Measurements from ENCODE around the gene ZNF740. TPM values are rescaled to one million over a fixed set of nuclear protein-coding genes. Genes with fewer than 3 reads are reported as not detected.
A peak's percentile ranks its signal among the peaks of the same experiment; 100 is the strongest.
"Not testable (repeated sequence)": the region's sequence is repeated elsewhere in the genome, so short reads cannot be mapped to it uniquely, and the experiment has no call there.

Gene ZNF740
- total RNA-seq, 1 donor from 2014 or later: 16.6 TPM

DNA sequence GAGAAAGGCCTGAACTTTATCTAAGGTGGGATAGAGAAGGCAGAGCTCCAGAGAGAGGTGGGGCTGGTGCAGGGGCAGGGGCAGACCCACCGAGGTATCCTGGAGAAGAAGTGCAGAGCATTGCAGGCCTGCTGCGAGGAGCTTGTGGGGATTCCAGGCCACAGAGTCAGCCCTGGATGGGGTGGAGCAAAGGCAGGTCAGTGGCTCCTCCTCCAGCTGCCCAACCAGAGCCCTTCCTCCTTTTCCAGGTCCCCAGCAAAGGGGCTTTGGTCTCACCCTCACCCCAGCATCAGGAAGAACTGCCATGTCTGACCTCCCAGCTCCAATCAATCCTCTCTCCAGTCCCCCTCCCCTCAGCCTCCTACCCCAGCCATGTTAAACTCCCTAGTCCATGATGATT lies 19.8 kb upstream of the ZNF740 start:
- FAIRE-seq (no peak), DNase-seq (ENCODE audit: low read depth) (no peak)
- Histone ChIP-seq H3K36me3 (ENCODE audit: control insufficient read depth, insufficient read depth, low read length) (peaks cover 5% of the 10 kb centered on the region), H3K27me3 (ENCODE audit: control insufficient read depth, insufficient read depth, low read length) (no peaks in the 10 kb centered on the region), H3K4me3 (ENCODE audit: low read depth, low read length) (no peak overlapping the region)
- no peak for TF ChIP-seq CTCF (IDR thresholded peaks at IDR 0.05; ENCODE audit: insufficient read depth, low read length, severe bottlenecking)

DNA sequence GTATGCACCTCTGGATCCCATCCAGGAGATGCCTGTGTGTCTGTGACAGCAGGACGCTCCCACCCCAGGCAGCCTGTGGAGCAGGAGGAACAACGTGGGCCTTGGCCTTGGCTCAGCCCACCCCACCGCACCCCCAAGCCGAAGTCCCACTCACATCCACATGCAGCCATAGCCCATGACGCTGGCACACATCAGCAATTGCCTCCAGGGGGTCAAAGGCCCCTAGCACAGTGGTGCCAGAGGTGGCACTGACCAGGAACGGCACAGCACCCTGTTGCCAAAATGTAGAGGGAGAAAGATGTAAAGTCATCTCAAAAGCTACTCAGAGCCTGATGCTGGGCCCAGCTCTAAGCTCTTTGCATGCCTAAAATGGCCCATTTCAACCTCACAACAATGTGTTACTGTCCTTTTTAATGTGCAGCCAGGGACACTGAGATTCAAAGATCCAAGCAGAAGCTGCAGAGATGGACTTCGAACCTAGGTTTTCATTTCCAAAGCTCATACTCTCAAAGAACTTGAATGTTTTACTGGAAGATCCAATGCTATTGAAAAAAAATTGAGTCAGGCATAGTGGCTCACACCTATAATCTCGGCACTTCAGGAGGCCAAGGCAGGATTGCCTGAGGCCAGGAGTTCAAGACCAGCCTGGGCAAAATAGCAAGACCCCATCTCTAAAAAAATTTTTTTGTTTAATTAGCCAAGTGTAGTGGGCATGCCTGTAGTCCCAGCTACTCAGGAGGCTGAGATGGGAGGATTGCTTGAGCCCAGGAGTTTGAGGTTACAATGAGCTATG lies 19.2 kb upstream of the ZNF740 start:
- H3K4me3 ChIP-seq (ENCODE audit: low read depth, low read length): no peak overlapping the region
- H3K27me3 ChIP-seq (ENCODE audit: control insufficient read depth, insufficient read depth, low read length): no peaks in the 10 kb centered on the region
- FAIRE-seq (no peak), DNase-seq (ENCODE audit: low read depth) (no peak)
- H3K36me3 ChIP-seq (ENCODE audit: control insufficient read depth, insufficient read depth, low read length): peaks cover 5% of the 10 kb centered on the region
- no peak for TF ChIP-seq CTCF (IDR thresholded peaks at IDR 0.05; ENCODE audit: insufficient read depth, low read length, severe bottlenecking)

DNA sequence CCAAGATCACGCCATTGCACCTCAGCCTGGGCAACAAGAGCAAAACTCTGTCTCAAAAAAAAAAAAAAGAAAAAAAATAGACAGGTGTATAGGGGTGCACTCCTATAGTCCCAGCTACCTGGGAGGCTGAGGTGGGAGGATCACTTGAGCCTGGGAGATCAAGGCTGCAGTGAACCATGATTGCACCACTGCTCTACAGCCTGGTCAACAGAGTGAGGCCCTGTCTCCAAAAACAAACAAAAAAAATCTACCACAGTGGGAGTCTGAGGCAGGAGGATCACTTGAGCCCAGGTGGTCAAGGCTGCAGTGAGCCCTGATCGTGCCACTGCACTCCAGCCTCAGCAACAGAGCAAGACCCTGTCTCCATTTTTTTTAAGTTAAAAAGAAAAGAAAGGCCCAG lies 17.5 kb upstream of the ZNF740 start:
- DNase-seq (ENCODE audit: low read depth); H3K27me3 ChIP-seq (ENCODE audit: control insufficient read depth, insufficient read depth, low read length); H3K4me3 ChIP-seq (ENCODE audit: low read depth, low read length); FAIRE-seq; H3K36me3 ChIP-seq (ENCODE audit: control insufficient read depth, insufficient read depth, low read length): not testable (repeated sequence)

- Histone ChIP-seq H3K36me3 (ENCODE audit: control insufficient read depth, insufficient read depth, low read length) (peaks cover 11% of the 10 kb centered on the region), H3K4me3 (ENCODE audit: low read depth, low read length) (no peak overlapping the region), H3K27me3 (ENCODE audit: control insufficient read depth, insufficient read depth, low read length) (no peaks in the 10 kb centered on the region)
- FAIRE-seq (peak; percentile 86), DNase-seq (ENCODE audit: low read depth) (peak; percentile 32)
- TF ChIP-seq CTCF (IDR thresholded peaks at IDR 0.05; ENCODE audit: insufficient read depth, low read length, severe bottlenecking): no peak
These were observed 13.7 kb upstream of the ZNF740 start for GRCh38 chr12:53166837-53167236.

- TF ChIP-seq CTCF (IDR thresholded peaks at IDR 0.05; ENCODE audit: insufficient read depth, low read length, severe bottlenecking): no peak
- Histone ChIP-seq H3K27me3 (ENCODE audit: control insufficient read depth, insufficient read depth, low read length) (no peaks in the 10 kb centered on the region), H3K4me3 (ENCODE audit: low read depth, low read length) (no peak overlapping the region), H3K36me3 (ENCODE audit: control insufficient read depth, insufficient read depth, low read length) (peaks cover 11% of the 10 kb centered on the region)
- DNase-seq (ENCODE audit: low read depth) (no peak), FAIRE-seq (no peak)
These were observed 10.9 kb upstream of the ZNF740 start for GRCh38 chr12:53169644-53170043.

DNA sequence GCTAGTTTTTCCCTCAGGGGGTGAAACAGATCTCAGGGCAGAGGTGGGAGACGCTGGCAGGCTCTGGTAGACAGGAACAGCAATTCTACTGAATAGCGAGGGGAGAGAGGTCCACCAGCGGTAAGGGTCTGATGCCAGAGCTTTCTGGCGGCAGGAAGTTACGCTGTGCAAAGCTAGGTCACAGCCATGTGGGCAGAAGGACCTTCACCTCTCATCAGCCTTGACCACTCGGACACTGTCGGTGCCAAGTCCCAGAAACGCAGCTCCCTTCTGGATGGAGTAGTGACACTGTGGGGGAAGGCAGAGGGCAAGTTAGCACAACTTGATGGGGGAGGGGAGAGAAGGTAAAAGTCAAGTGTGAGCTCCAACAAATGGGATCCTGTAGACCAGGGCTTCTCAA lies 10.3 kb upstream of the ZNF740 start:
- H3K27me3 ChIP-seq (ENCODE audit: control insufficient read depth, insufficient read depth, low read length): no peaks in the 10 kb centered on the region
- no peak for TF ChIP-seq CTCF (IDR thresholded peaks at IDR 0.05; ENCODE audit: insufficient read depth, low read length, severe bottlenecking)
- no peak for DNase-seq (ENCODE audit: low read depth)
- no peak for FAIRE-seq
- H3K36me3 ChIP-seq (ENCODE audit: control insufficient read depth, insufficient read depth, low read length): peaks cover 11% of the 10 kb centered on the region
- H3K4me3 ChIP-seq (ENCODE audit: low read depth, low read length): no peak overlapping the region

Measured in bronchial epithelial cell (primary cell).